Epithelial cell of proximal tubule (primary cell): ENCODE results near the gene SLC6A19. TPM values are rescaled to one million over a fixed set of nuclear protein-coding genes. Genes with fewer than 3 reads are reported as not detected.
A peak's percentile ranks its signal among the peaks of the same experiment; 100 is the strongest.

Experiments
- DNase-seq: peaks from one replicate; pipeline ENCODE4 v3.0.0-alpha.2; 2011; ENCODE audit warnings: low read depth
- H3K4me3 ChIP-seq: 2 replicates; pipeline ENCODE4 v1.5.1; 2011; ENCODE audit warnings: low read depth, mild to moderate bottlenecking, low read length
- total RNA-seq: library from RNA; depleted of rRNA; stranded (reverse); fragments of >200 nt; gene quantifications from 2 replicates; pipeline ENCODE4 v1.2.3, GENCODE V29; 2015
- TF ChIP-seq, protein P1 (sequence below): conservative IDR thresholded peaks from 2 replicates; pipeline ENCODE4 v1.5.1; 2012; ENCODE audit warnings: low read depth, mild to moderate bottlenecking, low read length

SLC6A19 gene
- total RNA-seq, 1 donor from 2014 or later: not detected

DNA sequence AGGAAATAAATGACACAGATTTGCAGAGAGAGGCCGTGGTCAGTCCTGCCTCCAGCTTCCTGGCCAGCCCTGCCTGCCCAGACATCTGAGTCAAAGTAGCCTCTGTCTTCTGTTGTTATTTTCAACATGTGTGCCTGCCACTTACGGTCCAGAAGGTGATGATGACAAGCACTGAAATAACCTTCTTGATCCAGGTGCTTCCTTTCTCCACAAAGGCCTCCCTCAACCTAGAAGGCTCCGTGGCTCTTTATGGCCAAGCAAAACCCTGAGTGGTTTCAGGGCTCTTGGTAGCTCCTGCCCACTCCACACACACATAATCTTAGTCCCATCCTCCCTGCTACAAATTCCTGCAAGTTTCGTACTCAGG lies 34.1 kb upstream of the SLC6A19 start:
- no peak for DNase-seq

DNA sequence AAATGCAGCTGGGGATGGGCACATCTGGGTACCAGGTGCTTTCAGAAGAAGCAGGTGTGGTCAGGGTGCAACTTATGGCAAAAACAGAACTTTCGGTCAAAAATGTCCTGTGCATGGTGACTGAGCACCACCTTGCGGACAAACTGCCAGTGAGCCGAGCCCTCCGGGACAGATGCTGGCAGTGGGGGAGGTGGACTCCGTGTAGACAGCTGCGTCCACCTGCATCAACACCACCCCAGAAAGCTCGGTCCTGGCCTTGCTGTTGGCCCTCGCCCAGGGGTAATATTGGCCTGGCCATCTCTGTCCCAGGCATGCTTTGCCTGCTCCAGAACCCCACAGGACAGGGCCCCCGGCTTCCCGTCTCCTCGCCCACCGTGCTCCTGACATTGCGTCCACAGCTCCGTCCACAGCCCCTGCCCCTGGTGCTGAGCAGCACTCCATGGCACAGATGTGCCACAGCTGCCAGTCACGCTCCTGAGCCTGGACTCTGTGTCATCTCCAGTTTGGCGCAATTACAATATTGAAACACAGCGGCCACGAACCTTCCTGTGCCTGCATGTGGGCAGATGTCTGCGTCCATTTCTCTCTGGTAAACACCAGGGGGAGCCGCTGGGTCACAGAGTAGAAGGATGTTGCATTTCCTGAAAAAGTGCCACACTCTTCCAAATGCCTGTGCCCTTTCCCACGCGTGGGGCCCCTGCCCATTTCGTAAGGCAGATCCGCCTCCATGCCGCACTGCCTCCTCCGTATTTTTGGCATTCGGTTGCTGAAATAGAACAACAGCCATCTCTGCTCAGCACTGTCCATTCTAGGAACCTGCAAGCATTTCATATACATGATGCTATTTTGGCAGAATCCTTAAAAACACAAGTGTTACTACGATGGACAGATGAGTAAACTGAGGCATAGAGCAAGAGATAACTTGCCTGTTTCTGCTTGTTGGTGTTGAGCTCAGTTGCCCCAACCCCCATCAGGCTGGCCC lies 33.4 kb upstream of the SLC6A19 start:
- TF ChIP-seq, protein P1, sequence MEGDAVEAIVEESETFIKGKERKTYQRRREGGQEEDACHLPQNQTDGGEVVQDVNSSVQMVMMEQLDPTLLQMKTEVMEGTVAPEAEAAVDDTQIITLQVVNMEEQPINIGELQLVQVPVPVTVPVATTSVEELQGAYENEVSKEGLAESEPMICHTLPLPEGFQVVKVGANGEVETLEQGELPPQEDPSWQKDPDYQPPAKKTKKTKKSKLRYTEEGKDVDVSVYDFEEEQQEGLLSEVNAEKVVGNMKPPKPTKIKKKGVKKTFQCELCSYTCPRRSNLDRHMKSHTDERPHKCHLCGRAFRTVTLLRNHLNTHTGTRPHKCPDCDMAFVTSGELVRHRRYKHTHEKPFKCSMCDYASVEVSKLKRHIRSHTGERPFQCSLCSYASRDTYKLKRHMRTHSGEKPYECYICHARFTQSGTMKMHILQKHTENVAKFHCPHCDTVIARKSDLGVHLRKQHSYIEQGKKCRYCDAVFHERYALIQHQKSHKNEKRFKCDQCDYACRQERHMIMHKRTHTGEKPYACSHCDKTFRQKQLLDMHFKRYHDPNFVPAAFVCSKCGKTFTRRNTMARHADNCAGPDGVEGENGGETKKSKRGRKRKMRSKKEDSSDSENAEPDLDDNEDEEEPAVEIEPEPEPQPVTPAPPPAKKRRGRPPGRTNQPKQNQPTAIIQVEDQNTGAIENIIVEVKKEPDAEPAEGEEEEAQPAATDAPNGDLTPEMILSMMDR: peak; percentile 78
- no peak for DNase-seq
- peak overlapping the region; percentile 38 for H3K4me3 ChIP-seq

More for the DNA sequence above, 34.1 kb upstream of the SLC6A19 start:
- no peak overlapping the region for H3K4me3 ChIP-seq
- TF ChIP-seq, protein P1: no peak

DNA sequence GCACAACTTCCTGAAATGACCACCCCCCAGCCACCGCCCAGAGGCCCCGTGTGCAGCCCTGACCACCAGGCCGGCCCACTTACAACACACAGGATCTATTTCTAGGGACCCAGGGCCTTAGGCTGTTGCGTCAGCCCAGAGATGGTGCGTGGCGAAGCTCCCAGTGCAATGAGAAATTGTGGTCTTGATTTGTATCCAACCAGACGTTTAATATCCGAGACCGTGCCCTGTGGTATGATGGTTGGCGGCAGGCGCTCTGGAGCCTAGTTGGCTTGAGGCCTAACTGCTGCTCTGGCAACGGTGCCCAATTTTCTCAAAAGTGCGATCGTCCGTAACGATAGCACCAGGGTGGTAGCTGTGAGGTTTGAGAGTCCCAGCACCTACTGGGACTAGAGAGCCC lies 32.6 kb upstream of the SLC6A19 start:
- H3K4me3 ChIP-seq: no peak overlapping the region
- no peak for DNase-seq
- TF ChIP-seq, protein P1: no peak

DNA sequence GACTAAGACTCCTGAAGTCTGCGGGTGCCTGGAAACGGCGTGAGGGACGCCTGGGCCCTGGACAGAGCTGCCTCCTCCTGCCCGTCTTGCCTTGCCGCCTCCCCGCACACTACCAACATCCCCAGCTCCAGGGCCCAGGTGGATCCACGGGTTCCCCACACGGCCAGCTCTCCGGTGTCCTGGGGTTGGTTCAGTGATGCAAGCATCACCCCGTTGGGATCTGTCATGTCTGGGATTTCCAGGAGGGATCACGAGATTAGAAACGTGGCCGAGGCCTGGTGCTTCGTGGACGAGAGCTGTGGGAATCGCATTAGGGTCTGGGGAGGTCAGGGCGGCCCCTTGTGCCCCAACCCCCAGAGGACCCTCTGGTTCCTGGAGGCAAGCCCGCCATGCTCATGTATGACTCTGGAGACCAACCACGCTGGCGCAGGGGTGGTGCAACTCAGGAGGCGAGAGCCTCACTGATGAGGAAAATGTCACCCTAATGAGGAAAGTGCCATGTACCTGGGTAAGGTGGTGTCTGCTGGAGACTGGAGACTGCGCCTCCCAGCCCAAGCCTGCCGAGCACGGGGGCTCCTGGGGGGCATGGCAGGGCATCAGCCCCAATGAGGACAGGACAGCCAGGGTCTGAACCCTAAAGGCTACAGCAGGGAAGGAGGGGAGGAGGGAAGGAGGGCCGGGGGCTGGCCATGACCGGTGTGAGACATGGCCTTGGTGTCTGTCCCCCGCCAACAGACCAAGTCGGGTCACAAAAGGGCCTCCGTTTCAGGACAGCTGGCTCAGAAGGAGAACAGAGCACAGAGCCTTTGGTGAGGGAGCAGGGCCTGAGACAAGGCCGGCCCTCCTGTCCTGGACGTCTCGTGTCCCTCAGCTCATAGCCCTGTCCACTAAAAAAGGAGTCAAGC lies 31.9 kb upstream of the SLC6A19 start:
- no peak for DNase-seq
- TF ChIP-seq, protein P1: no peak

DNA sequence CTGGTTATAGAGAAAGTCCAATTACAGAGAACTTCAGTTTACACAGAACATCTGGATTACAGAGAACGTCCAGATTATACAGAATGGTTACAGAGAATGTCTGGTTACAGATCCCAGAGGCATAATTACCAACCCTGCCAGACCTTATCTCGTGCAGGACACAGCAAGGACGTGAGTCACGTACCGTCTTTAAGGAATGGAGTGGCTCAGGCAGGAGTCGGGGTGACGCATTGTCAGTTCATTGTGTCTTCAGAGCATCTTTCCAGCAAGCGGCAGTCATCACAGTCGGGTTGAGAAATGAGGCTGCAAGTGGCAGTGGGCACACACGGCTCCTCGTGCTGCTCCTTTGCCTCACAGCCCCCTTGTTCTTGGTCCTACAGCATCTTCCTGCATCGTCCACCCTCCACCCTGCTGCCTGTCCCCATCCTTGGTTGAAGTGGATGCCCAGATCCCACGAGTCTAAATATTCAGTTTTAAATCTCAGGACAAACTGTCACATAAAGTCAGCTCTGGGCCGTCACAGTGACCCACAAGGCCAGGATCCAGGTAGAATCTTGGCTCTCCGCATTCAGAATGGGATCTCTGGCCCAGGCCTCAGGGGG lies 30.0 kb upstream of the SLC6A19 start:
- DNase-seq: no peak
- no peak overlapping the region for H3K4me3 ChIP-seq
- TF ChIP-seq, protein P1: no peak

More for the DNA sequence above, 31.9 kb upstream of the SLC6A19 start:
- H3K4me3 ChIP-seq: no peak overlapping the region

DNA sequence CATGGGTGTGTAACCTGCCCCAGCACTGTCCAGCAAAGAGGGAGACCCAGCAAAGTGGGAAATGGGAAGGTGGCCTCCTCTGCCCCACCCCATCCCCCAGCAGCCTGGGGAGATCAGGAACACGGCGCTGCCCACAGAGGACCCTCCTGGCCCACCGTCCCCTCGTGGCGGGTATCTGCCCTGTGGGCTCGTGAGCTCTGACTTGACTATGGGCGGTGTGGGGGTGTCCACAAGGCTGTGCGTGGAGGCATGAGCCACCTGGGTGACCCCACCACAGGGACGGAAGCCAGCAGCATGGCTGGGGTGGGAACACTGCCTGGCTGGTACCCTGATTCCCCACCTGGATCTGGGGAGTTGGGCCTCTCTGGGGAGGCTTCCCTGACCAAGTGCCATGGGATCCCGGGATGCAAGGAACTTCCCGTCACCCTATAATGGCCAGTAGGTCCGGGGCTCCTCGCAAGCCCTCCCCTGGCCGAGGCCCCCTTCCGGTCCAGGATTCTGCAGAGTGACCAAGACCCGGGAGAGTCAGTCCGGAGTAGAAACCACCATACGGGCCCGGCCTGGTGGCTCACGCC lies 29.3 kb upstream of the SLC6A19 start:
- TF ChIP-seq, protein P1: no peak
- no peak overlapping the region for H3K4me3 ChIP-seq
- no peak for DNase-seq
